Astrocyte (in vitro differentiated cells and primary cell): ENCODE results near the gene PSME3IP1.

Experiments
- EZH2 ChIP-seq: IDR thresholded peaks from 2 replicates; pipeline ENCODE4 v1.6.1; 2012; ENCODE audit warnings: mild to moderate bottlenecking, low read length, inconsistent platforms; ENCODE audit not compliant: insufficient read depth
- TF ChIP-seq, protein P1 (sequence below): IDR thresholded peaks from 2 replicates; pipeline ENCODE4 v1.5.1; 2011; ENCODE audit warnings: low read depth, mild to moderate bottlenecking, inconsistent platforms, low read length, moderate library complexity; ENCODE audit not compliant: insufficient read depth

DNA sequence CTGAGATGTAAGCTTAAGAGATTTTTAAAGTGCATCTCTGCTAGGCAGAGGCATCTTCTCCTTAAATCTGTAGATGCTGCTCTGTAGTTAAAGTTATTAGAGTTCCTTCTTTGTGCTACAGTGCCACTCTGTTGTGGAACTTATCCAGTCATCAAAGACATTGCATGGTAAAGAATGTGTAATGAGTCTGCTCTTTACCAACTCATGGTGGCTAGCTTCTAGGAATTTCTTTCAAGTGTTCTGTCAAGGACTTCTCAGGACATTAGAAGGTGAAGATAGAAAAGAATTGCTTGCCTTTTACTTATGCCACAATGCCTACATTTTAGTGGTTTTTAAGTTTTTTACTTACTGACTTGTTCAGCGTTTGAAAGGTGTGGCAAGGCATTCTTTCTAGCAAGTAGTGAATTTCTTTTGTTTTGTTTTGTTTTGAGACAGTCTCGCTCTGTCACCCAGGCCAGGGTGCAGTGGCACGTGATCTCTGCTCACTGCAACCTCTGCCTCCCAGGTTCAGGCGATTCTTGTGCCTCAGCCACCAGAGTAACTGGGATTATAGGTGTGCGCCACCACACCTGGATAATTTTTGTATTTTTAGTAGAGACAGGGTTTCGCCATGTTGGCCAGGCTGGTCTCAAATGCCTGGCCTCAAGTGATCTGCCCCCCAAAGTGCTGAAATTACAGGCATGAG is 39.0 kb upstream of the PSME3IP1 start:
- TF ChIP-seq, protein P1, sequence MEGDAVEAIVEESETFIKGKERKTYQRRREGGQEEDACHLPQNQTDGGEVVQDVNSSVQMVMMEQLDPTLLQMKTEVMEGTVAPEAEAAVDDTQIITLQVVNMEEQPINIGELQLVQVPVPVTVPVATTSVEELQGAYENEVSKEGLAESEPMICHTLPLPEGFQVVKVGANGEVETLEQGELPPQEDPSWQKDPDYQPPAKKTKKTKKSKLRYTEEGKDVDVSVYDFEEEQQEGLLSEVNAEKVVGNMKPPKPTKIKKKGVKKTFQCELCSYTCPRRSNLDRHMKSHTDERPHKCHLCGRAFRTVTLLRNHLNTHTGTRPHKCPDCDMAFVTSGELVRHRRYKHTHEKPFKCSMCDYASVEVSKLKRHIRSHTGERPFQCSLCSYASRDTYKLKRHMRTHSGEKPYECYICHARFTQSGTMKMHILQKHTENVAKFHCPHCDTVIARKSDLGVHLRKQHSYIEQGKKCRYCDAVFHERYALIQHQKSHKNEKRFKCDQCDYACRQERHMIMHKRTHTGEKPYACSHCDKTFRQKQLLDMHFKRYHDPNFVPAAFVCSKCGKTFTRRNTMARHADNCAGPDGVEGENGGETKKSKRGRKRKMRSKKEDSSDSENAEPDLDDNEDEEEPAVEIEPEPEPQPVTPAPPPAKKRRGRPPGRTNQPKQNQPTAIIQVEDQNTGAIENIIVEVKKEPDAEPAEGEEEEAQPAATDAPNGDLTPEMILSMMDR, result no peak
- no peak for TF ChIP-seq EZH2
